Mucosa of gallbladder (tissue), 1 donor: ENCODE results near the gene ZFYVE19. TPM values are rescaled to one million over a fixed set of nuclear protein-coding genes. Genes with fewer than 3 reads are reported as not detected.
"Not testable (repeated sequence)": the region's sequence is repeated elsewhere in the genome, so short reads cannot be mapped to it uniquely, and the experiment has no call there.

ENCODE experiments used
- DNase-seq: peaks from one replicate; pipeline ENCODE4 v3.0.0-alpha.2; 2020; ENCODE audit warnings: low spot score
- total RNA-seq: library from RNA; stranded (reverse); gene quantifications from one replicate; pipeline ENCODE4 v1.2.1, GENCODE V29; 2021
- donor health status: DM: no; HTN: no; CAD: no.

Gene ZFYVE19
- total RNA-seq, 1 donor from 2014 or later: 45.5 TPM

- DNase-seq: peak; percentile 81
Measured at GRCh38 chr15:40847223-40847961, 40.5 kb downstream of the ZFYVE19 start.

- no peak for DNase-seq
Measured at GRCh38 chr15:40850576-40851112, 43.8 kb downstream of the ZFYVE19 start.

DNA sequence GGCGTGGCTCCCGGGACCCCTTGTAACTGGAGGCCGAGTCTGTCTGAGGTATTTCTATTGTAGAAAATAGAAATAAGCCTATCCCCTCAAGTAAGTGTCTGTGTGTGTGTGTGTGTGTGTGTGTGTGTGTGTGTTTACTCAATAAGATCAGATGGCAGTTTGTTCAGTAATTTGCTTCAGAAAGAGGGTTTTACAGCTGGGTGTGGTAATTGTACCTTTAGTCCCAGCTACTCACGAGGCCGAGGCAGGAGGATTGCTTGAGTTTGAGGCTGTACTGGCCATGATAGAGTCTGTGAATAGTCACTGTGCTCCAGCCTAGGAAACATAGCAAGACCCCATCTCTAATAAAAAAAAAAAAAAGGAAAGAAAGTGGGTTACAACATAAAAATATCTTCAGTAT, 45.6 kb downstream of the ZFYVE19 start:
- DNase-seq: no peak

DNA sequence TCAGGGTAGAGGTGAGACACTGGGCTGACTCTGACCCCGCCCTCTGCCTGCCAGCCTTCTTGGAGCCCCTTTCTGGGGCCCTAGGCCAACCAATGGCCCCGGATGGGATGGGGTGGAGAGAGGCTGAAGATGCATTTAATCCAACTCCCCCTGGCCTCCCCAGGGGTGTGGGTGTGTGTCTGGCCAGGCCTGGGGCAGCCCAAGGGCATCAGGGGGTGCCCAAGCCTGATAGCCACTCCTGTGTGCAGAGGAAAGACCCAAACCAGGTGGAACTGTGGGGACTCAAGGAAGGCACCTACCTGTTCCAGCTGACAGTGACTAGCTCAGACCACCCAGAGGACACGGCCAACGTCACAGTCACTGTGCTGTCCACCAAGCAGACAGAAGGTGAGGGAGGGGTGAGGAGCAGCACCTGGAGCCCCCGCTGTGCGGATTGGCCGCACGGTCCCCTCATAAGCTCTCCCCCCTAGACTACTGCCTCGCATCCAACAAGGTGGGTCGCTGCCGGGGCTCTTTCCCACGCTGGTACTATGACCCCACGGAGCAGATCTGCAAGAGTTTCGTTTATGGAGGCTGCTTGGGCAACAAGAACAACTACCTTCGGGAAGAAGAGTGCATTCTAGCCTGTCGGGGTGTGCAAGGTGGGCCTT, 46.5 kb downstream of the ZFYVE19 start:
- DNase-seq: no peak

DNA sequence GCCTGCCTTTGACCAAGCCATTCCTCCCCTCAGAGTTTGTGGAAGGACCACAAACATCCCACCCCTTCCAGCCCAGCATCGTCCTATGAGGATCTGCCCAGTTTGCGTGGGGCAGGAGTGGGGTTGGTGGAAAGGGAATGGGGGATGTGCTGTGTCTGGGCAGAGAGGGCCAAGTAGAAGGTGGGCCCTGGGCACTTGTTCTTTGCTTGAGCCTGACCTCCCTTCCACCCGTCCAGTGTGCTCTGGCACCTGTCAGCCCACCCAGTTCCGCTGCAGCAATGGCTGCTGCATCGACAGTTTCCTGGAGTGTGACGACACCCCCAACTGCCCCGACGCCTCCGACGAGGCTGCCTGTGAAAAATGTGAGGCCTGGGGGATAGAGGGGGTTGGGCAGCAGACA, 47.3 kb downstream of the ZFYVE19 start:
- no peak for DNase-seq

DNA sequence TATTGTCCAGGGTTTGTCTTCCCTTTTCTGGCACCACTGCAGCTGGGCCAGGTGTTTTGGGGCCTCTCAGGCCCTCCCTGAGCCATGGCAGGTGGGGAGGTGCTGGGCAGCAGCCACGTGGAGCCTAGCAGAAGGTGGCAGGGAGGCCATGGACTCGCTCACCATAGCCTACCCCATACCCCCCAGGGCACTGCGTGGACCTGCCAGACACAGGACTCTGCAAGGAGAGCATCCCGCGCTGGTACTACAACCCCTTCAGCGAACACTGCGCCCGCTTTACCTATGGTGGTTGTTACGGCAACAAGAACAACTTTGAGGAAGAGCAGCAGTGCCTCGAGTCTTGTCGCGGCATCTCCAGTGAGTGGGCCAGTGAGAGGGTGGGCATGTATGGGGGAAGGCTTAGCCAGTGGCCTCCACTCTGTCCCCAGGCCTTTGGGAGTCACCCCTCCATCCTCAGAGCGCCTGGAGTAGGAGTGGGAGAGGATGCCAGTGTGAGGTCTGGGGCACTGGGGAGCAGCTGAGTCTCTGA, 48.9 kb downstream of the ZFYVE19 start:
- no peak for DNase-seq

GRCh38 chr15:40856746-40857145, 49.9 kb downstream of the ZFYVE19 start:
- no peak for DNase-seq

DNA sequence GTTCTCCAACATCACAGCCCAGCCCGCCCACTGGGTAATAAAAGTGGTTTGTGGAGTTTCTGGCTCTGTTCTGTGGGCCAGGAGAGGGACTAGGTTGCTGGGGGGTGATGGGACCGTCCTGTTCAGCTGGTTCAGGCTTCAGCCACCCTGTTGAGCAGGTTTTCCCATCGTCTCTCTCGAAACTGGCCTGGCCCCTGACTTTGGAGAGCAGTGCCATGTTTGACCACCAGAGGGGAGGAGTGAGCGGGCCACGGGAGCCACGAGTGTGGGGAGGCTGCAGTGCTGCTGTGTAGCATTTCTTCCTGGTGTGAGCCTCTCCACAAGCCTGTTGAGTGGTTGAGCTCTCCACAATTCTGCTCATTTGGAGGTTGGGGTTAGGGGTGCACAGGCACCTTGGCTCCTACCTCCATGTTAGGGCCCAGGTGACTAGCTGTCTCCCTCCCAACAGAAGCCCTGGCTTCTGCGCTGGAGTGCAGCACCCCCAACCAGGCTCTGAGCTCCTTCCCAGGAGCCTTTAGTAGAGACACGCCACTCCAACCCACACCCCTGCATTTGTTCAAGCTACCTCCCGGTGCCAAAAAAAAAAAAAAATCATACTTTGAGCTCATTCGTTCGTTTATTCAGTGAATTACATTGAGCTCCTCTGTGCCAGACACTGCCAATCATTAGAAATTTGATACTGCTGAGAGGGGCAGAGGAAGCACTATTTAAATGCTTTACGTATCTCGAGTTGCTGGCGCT, 50.9 kb downstream of the ZFYVE19 start:
- peak; percentile 83 for DNase-seq

DNA sequence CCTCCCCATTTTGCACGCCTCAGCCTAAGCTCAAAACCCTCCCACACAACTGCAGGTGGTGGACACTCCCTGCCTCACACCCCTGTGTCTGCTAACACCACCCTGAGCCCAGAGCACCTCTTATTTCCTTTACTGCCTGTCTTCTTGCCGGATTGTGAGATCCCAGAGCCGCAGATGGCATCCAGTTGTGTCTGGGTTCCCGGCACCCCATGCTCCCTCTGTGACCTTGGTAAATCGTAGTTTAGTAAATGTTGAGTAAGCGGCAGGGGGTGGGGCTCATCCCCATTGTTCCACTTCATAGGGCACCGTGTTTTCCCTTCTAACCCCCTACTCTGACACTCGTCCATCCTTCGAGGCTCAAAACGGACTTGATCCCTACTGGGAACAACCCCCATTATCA, 51.8 kb downstream of the ZFYVE19 start:
- no peak for DNase-seq

GRCh38 chr15:40859206-40859851, 52.4 kb downstream of the ZFYVE19 start:
- DNase-seq: peak; percentile 83

DNA sequence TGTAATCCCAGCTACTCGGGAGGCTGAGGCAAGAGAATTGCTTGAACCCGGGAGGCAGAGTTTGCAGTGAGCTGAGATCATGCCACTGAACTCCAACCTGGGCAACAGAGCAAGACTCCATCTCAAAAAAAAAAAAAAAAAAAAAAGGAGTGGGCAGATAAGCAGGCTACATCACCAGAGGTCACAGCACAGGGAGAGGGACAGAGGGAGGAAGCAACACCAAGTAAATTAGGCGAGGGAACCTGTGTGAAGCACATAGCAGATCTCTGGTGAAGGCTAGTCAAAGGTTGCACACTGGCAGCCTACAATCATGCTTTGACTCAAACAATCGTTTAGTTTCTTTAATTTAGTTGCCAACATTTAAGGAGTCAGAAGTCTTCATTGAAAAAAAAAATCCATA, 54.3 kb downstream of the ZFYVE19 start:
- DNase-seq: not testable (repeated sequence)

DNA sequence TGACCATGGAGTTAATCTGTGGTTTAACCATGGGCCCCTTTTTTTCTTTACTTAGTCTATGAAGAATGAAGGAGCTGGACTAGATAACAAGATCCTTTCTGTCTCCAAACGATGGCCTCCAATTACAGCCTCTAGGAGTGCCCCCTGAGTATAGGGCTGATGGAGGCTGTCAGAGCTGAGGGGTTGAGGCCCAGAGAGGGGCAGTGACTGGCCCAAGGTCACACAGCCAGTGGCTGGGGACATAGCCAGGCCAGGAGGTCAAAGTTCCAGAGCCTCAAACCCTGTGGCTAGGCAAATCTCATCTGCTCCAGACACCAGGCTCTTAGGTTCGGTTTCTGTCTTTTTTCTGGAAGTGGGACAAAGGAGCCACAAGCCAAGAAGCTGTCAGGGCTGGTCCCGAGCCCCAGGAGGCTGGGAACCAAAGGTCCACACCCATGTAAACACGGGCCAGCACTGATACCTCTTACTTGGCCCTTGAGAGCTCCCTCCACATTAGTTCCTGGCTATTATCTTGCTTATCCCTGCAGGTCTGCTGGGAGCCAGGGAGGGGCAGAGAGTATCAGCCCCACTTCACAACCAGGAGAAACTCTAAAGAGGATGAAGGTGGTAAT, 56.9 kb downstream of the ZFYVE19 start:
- DNase-seq: no peak

Other genes with a start within 250 kb of the ZFYVE19 start
- gene CCDC32, start 242.0 kb upstream of the ZFYVE19 start, total RNA-seq: 33.0 TPM
- gene RPUSD2, start 237.8 kb upstream of the ZFYVE19 start, total RNA-seq: 8.1 TPM
- 2.3 TPM for gene KNL1, start 212.8 kb upstream of the ZFYVE19 start, total RNA-seq
- 1.3 TPM for gene RAD51, start 111.9 kb upstream of the ZFYVE19 start, total RNA-seq
- 41.1 TPM for gene RMDN3, start 51.8 kb upstream of the ZFYVE19 start, total RNA-seq
- gene GCHFR, start 43.0 kb upstream of the ZFYVE19 start, total RNA-seq: 33.1 TPM
- gene C15orf62, start 37.1 kb upstream of the ZFYVE19 start, total RNA-seq: 1.4 TPM
- gene DNAJC17, start 384 bp downstream of the ZFYVE19 start, total RNA-seq: 41.2 TPM
- 23.4 TPM for gene PPP1R14D, start 21.6 kb downstream of the ZFYVE19 start, total RNA-seq
- 232 TPM for gene SPINT1, start 37.0 kb downstream of the ZFYVE19 start, total RNA-seq
- gene RHOV, start 67.1 kb downstream of the ZFYVE19 start, total RNA-seq: 0.63 TPM
- gene VPS18, start 87.4 kb downstream of the ZFYVE19 start, total RNA-seq: 42.2 TPM
- gene DLL4, start 122.3 kb downstream of the ZFYVE19 start, total RNA-seq: 7.2 TPM
- 2.8 TPM for gene CHAC1, start 146.4 kb downstream of the ZFYVE19 start, total RNA-seq